Transverse colon (tissue), 4 donors: Measurements from ENCODE around the gene NAA40.

Experiments
- CTCF ChIP-seq, 5 experiments: fragments of 200-600 bp in 3 of 5; fragments of 450-650 bp in 2 of 5; sonication (generic) in 3 of 5; IDR thresholded peaks; 1 replicate in 2 of 5; 2 replicates in 3 of 5; pipeline ENCODE4 v1.5.1; 2016 to 2017; ENCODE audit warnings: antibody characterized with exemption in 5 of 5, inconsistent platforms in 3 of 5, mild to moderate bottlenecking in 2 of 5, moderate library complexity in 1 of 5
- POLR2A ChIP-seq: fragments of 450-650 bp; IDR thresholded peaks from one replicate; pipeline ENCODE4 v1.6.1; 2016; ENCODE audit warnings: antibody characterized with exemption, mild to moderate bottlenecking, moderate library complexity
- POLR2AphosphoS5 ChIP-seq, 3 donors: sonication (generic); formaldehyde crosslinking; IDR thresholded peaks; one replicate each; pipeline ENCODE4 v1.6.1; 2016; ENCODE audit warnings: antibody characterized with exemption in 3 of 3

GRCh38 chr11:63993100-63993499 lies 54.3 kb downstream of the NAA40 start:
- no peak for TF ChIP-seq CTCF (IDR thresholded peaks at IDR 0.05)
- no peak for TF ChIP-seq POLR2A
- no peak for TF ChIP-seq POLR2AphosphoS5 (IDR thresholded peaks at IDR 0.05)
